Skeletal muscle cell (primary cell): ENCODE data around the gene OR4A47.
"Not testable (repeated sequence)": the region's sequence is repeated elsewhere in the genome, so short reads cannot be mapped to it uniquely, and the experiment has no call there.

Source experiments
- DNase-seq: peaks from one replicate; pipeline ENCODE4 v3.0.0-alpha.2; 2010; ENCODE audit warnings: low read depth
- H3K4me3 ChIP-seq: 2 replicates; pipeline ENCODE4 v1.5.1; 2011; ENCODE audit warnings: low read depth, mild to moderate bottlenecking, control low read depth, low read length, moderate library complexity

Gene OR4A47

GRCh38 chr11:48488493-48488892 lies at the start of gene OR4A47:
Gene OR4A47, plus strand, starts transcription at chr11:48488793. Its CDS starts 0 bp downstream, at chr11:48488793.
- H3K4me3 ChIP-seq, DNase-seq: not testable (repeated sequence)

GRCh38 chr11:48455909-48456308 lies 32.7 kb upstream of the OR4A47 start:
- not testable (repeated sequence) for H3K4me3 ChIP-seq, DNase-seq

DNA sequence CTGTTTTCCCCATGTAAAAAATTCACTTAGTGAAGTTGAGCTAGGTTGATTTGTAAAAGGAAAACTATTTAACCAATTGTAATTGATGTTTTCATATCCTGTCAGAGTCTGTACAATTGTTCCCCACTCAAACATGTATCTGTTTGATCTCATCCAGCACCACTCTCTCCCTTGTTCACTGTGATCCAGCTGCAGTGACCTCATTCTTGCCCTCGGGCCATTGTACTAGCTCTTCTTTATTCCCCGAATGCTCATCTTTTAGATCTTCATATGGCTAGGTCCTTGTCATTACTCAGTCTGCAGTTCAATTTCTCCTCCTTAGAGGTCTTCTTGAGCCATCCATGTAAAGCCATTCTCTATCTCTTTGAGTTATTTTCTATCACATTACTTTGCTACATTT lies 14.6 kb upstream of the OR4A47 start:
- not testable (repeated sequence) for DNase-seq, H3K4me3 ChIP-seq

- not testable (repeated sequence) for DNase-seq, H3K4me3 ChIP-seq
These were observed 13.9 kb upstream of the OR4A47 start for GRCh38 chr11:48474703-48475102.

DNA sequence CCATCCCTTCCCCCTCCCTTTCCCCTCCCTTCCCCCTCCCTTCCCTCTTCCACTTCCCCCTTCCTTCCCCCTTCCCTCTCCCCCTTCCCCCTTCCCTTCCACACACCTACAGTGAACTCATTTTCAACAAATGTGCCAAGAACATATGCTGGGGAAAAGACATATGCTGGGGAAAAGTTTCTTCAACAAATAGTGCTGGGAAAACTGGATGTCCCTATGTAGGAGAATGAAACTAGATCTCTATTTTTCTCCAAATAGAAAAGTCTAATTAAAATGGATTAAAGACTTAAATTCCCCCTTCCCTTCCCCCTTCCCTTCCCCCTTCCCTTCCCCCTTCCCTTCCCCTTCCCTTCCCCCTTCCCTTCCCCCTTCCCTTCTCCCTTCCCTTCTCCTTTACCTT lies 17.6 kb downstream of the OR4A47 start:
- DNase-seq, H3K4me3 ChIP-seq: not testable (repeated sequence)

DNA sequence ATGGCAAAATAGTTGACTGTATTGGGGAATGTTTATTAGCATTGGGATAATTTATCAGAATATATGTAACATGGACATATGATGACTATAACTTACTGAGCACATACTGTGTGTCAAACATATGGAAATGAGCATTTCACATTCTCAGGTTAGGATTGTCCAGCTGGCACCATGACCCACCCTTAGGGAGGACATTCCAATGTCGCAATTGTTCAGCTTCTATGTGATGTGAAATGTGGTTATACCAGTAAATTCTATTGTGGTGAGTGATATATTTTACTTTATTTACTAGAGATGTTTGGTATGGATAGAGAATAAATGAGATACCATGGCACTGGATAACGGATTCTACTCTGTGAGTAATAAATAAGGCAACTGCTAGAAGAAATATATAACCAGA lies 50.4 kb downstream of the OR4A47 start:
- no peak for DNase-seq
- no peak overlapping the region for H3K4me3 ChIP-seq
